ENCODE measurements around the gene PCBP1.

GRCh38 chr2:70089983-70090525, 2.8 kb downstream of the PCBP1 start:
- no peak for TF ChIP-seq EZH2 (IDR thresholded peaks at IDR 0.05; ENCODE audit: low read length, missing control alignments)
- TF ChIP-seq, protein P1, sequence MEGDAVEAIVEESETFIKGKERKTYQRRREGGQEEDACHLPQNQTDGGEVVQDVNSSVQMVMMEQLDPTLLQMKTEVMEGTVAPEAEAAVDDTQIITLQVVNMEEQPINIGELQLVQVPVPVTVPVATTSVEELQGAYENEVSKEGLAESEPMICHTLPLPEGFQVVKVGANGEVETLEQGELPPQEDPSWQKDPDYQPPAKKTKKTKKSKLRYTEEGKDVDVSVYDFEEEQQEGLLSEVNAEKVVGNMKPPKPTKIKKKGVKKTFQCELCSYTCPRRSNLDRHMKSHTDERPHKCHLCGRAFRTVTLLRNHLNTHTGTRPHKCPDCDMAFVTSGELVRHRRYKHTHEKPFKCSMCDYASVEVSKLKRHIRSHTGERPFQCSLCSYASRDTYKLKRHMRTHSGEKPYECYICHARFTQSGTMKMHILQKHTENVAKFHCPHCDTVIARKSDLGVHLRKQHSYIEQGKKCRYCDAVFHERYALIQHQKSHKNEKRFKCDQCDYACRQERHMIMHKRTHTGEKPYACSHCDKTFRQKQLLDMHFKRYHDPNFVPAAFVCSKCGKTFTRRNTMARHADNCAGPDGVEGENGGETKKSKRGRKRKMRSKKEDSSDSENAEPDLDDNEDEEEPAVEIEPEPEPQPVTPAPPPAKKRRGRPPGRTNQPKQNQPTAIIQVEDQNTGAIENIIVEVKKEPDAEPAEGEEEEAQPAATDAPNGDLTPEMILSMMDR (conservative IDR thresholded peaks at IDR 0.05 in 1 of 2, IDR thresholded peaks at IDR 0.05 in 1 of 2; ENCODE audit: low read depth in 1 of 2, low read length in 2 of 2), result no peak

Data from fibroblast of lung (primary cell).